ENCODE results near the gene LTBR. TPM values are rescaled to one million over a fixed set of nuclear protein-coding genes. Genes with fewer than 3 reads are reported as not detected.
"Not testable (repeated sequence)": the region's sequence is repeated elsewhere in the genome, so short reads cannot be mapped to it uniquely, and the experiment has no call there.

LTBR gene
- total and polyA plus RNA-seq, 10 of the 15 experiments (the other 5 are each of a cell fraction or from before 2014, with no cell fraction given), result 0.24 to 0.44 TPM; not detected in 8

DNA sequence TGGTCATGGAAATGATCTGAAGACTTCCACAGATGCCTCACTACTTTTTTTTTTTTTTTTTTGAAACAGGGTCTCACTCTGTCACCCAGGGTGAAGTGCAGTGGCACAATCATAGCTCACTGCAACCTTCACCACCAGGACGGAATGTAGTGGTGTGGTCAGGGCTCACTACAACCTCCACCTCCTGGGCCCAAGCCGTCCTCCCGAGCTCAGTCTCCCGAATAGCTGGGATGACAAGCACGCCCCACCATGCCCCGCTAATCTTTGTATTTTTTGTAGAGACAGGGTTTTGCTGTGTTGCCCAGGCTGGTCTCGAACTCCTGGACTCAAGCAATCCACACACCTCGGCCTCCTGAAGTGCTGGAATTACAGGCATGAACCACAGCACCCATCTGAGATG lies 45.4 kb upstream of the LTBR start:
- ChIA-PET CTCF (interaction anchor here (0.6 to 7.9 kb wide), 11 partner anchors 8 to 1338 kb away, joined by 3 to 53 read pairs (median 8); no protein-coding TSS in a partner anchor), SMC1A (ENCODE audit: uncharacterized antibody, unreplicated experiment) (interaction anchor here (0.8 to 4.2 kb wide), 14 partner anchors 11 to 199 kb away, joined by 3 to 19 read pairs (median 4); no protein-coding TSS in a partner anchor), RAD21 (ENCODE audit: unreplicated experiment) (interaction anchor here (0.7 to 3.7 kb wide), 12 partner anchors 8 to 139 kb away, joined by 3 to 21 read pairs (median 6); partner anchors contain the start of gene VAMP1), POLR2A (interaction anchor here (0.6 to 2.6 kb wide), 9 partner anchors 8 to 155 kb away, joined by 3 to 14 read pairs (median 4); partner anchors contain the start of genes CD27, MRPL51, TAPBPL and VAMP1)
- intact Hi-C loops (cut with micrococcal nuclease; ENCODE audit: unreplicated experiment), result loop anchor here (5.0 kb wide), 2 partner anchors 84 to 194 kb away; partner anchors contain the start of gene GAPDH
- not testable (repeated sequence) for DNase-seq (ENCODE audit: low read depth, low spot score); BruUV-seq (replicated peaks); H3K4me3 ChIP-seq; H4K20me1 ChIP-seq (ENCODE audit: control insufficient read depth, insufficient read depth); H2AFZ ChIP-seq (ENCODE audit: control insufficient read depth, low read depth, low read length); H3K9me3 ChIP-seq (replicated peaks; ENCODE audit: control insufficient read depth, insufficient read depth, low read length); H3K27me3 ChIP-seq (replicated peaks in 1 of 2; ENCODE audit: control insufficient read depth in 2 of 2, insufficient read depth in 2 of 2, low read length in 1 of 2); H3K9ac ChIP-seq (ENCODE audit: control insufficient read depth, insufficient read depth, low read length); H3K27ac ChIP-seq (ENCODE audit: control insufficient read depth, insufficient read depth); H3K36me3 ChIP-seq (ENCODE audit: control insufficient read depth in 2 of 2, insufficient read depth in 2 of 2, low read length in 1 of 2); FAIRE-seq; ATAC-seq
- WGBS (ENCODE audit: insufficient coverage, insufficient replicate concordance, low lambda C conversion rate, missing lambda C conversion rate), result 74% methylated on average over 8 of the region's 8 CpGs
- 0 out of 2 replicates have a peak overlapping the region, but pooled peaks have one; percentile 39 for H3K4me2 ChIP-seq (ENCODE audit: control insufficient read depth, insufficient read depth)
- peaks cover 63% of the 10 kb centered on the region for H3K79me2 ChIP-seq (ENCODE audit: control insufficient read depth, insufficient read depth, low read length)
- peaks cover 48% of the 10 kb centered on the region for H3K4me1 ChIP-seq (ENCODE audit: control insufficient read depth, insufficient read depth, low read length)
- in situ Hi-C loops (cut with MboI), result loop anchor here (5.0 kb wide), 1 partner anchor 129 kb away; no protein-coding TSS in a partner anchor

DNA sequence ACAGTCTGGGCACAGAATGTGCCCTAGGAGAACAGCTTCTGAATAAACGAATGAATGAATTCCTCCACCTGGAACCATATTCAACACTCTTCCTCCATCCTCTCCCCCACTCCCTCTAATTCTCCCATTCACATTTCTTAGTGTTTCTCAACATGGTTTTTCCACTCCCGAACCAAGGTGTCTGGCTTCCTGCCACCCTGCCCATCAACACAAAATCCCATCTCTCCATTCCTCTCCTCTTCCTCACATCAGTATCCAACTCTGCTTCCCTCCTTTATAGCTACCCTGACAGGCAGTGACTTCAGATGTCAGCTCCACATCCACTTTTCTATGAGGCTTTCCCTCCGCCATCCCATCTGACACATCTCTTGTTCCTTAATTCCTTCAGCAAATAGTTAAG lies 45.0 kb upstream of the LTBR start:
- no peak overlapping the region for H3K9ac ChIP-seq (ENCODE audit: control insufficient read depth, insufficient read depth, low read length)
- CTCF ChIA-PET, result interaction anchor here (0.6 to 7.9 kb wide), 12 partner anchors 9 to 1339 kb away, joined by 3 to 53 read pairs (median 8); partner anchors contain the start of gene VAMP1
- RAD21 ChIA-PET (ENCODE audit: unreplicated experiment), result interaction anchor here (0.7 to 3.7 kb wide), 15 partner anchors 9 to 199 kb away, joined by 3 to 21 read pairs (median 5); partner anchors contain the start of gene VAMP1
- H3K4me2 ChIP-seq (ENCODE audit: control insufficient read depth, insufficient read depth), result peak overlapping the region; percentile 79
- H3K36me3 ChIP-seq (ENCODE audit: control insufficient read depth in 2 of 2, insufficient read depth in 2 of 2, low read length in 1 of 2), result peaks cover 0 to 5% of the 10 kb centered on the region in 2 experiments; a peak in 1 of 4 replicates
- no peak for ATAC-seq
- peaks cover 48% of the 10 kb centered on the region for H3K4me1 ChIP-seq (ENCODE audit: control insufficient read depth, insufficient read depth, low read length)
- peak overlapping the region; percentile 18; the same call in 1 of the 2 replicates for H3K27ac ChIP-seq (ENCODE audit: control insufficient read depth, insufficient read depth)
- FAIRE-seq, result no peak
- peaks cover 63% of the 10 kb centered on the region for H3K79me2 ChIP-seq (ENCODE audit: control insufficient read depth, insufficient read depth, low read length)
- POLR2A ChIA-PET, result interaction anchor here (0.6 to 2.6 kb wide), 12 partner anchors 9 to 198 kb away, joined by 3 to 14 read pairs (median 4); partner anchors contain the start of genes CD27, MRPL51, TAPBPL and VAMP1
- no peaks in the 10 kb centered on the region for H3K27me3 ChIP-seq (replicated peaks in 1 of 2; ENCODE audit: control insufficient read depth in 2 of 2, insufficient read depth in 2 of 2, low read length in 1 of 2)
- in situ Hi-C loops (cut with MboI), result loop anchor here (5.0 kb wide), 1 partner anchor 128 kb away; no protein-coding TSS in a partner anchor
- H4K20me1 ChIP-seq (ENCODE audit: control insufficient read depth, insufficient read depth), result no peaks in the 10 kb centered on the region
- TF ChIP-seq HDGF (IDR thresholded peaks at IDR 0.05) (peak; percentile 26; the same call in 1 of the 2 replicates), CREM (IDR thresholded peaks at IDR 0.05; ENCODE audit: low read depth) (no peak), RFX5 (IDR thresholded peaks at IDR 0.05; ENCODE audit: low read depth, low read length) (no peak), ZNF24 (IDR thresholded peaks at IDR 0.05) (peak; percentile 53)
- H3K9me3 ChIP-seq (replicated peaks; ENCODE audit: control insufficient read depth, insufficient read depth, low read length), result no peaks in the 10 kb centered on the region
- DNase-seq (ENCODE audit: low read depth, low spot score), result no peak
- 51% methylated on average over 3 of the region's 3 CpGs for WGBS (ENCODE audit: insufficient coverage, insufficient replicate concordance, low lambda C conversion rate, missing lambda C conversion rate)
- SMC1A ChIA-PET (ENCODE audit: uncharacterized antibody, unreplicated experiment), result interaction anchor here (0.8 to 4.2 kb wide), 15 partner anchors 11 to 199 kb away, joined by 3 to 19 read pairs (median 4); no protein-coding TSS in a partner anchor
- intact Hi-C loops (cut with micrococcal nuclease; ENCODE audit: unreplicated experiment), result loop anchor here (5.0 kb wide), 2 partner anchors 83 to 193 kb away; partner anchors contain the start of gene GAPDH
- no TSS peak for BruUV-seq (replicated peaks)
- H2AFZ ChIP-seq (ENCODE audit: control insufficient read depth, low read depth, low read length), result no peak overlapping the region
- peak overlapping the region; percentile 97 for H3K4me3 ChIP-seq

Measured in GM12878 (cell line).